Smooth muscle cell (in vitro differentiated cells): ENCODE measurements around the gene WRAP53. TPM values are rescaled to one million over a fixed set of nuclear protein-coding genes. Genes with fewer than 3 reads are reported as not detected.

Source experiments
- DNase-seq: peaks from one replicate; lab custom pipeline; 2025; ENCODE audit not compliant: unreplicated experiment; lab: John Stamatoyannopoulos, UW
- H2AFZ ChIP-seq: fragments of 200-600 bp; sonication (generic); 2 replicates; pipeline ENCODE4 v1.6.0; 2016; ENCODE audit warnings: antibody characterized with exemption, low read depth, mild to moderate bottlenecking
- H3F3A ChIP-seq: fragments of 200-600 bp; sonication (generic); 2 replicates; pipeline ENCODE4 v1.6.0; 2017; ENCODE audit warnings: antibody characterized with exemption, low read depth
- H3K27ac ChIP-seq: fragments of 200-600 bp; sonication (generic); 2 replicates; pipeline ENCODE4 v1.5.1; 2016; ENCODE audit warnings: low read depth, mild to moderate bottlenecking
- H3K27me3 ChIP-seq: fragments of 200-600 bp; sonication (generic); 2 replicates; pipeline ENCODE4 v1.6.1; 2016; ENCODE audit warnings: low read depth, mild to moderate bottlenecking
- H3K36me3 ChIP-seq: fragments of 200-600 bp; sonication (generic); 2 replicates; pipeline ENCODE4 v1.5.1; 2016; ENCODE audit warnings: low read depth
- H3K4me1 ChIP-seq: fragments of 200-600 bp; sonication (generic); 2 replicates; pipeline ENCODE4 v1.5.1; 2016; ENCODE audit warnings: low read depth
- H3K4me2 ChIP-seq: fragments of 200-600 bp; sonication (generic); 2 replicates; pipeline ENCODE4 v1.6.0; 2016; ENCODE audit warnings: mild to moderate bottlenecking
- H3K4me3 ChIP-seq: fragments of 200-600 bp; sonication (generic); 2 replicates; pipeline ENCODE4 v1.5.1; 2016; ENCODE audit warnings: mild to moderate bottlenecking
- H3K79me2 ChIP-seq: fragments of 200-600 bp; sonication (generic); 2 replicates; pipeline ENCODE4 v1.6.0; 2016; ENCODE audit warnings: low read depth, mild to moderate bottlenecking
- H3K9ac ChIP-seq: fragments of 200-600 bp; sonication (generic); 2 replicates; pipeline ENCODE4 v1.6.0; 2016; ENCODE audit warnings: low read depth
- H3K9me3 ChIP-seq: fragments of 200-600 bp; sonication (generic); replicated peaks from 2 replicates; pipeline ENCODE4 v1.5.1; 2016; ENCODE audit warnings: low read depth
- H4K20me1 ChIP-seq: fragments of 200-600 bp; sonication (generic); 2 replicates; pipeline ENCODE4 v1.6.0; 2016; ENCODE audit warnings: low read depth
- CTCF ChIP-seq: fragments of 200-600 bp; sonication (generic); IDR thresholded peaks from 2 replicates; pipeline ENCODE4 v1.5.1; 2017; ENCODE audit warnings: borderline replicate concordance, mild to moderate bottlenecking, antibody characterized with exemption; ENCODE audit not compliant: insufficient read depth, poor library complexity, severe bottlenecking
- WGBS: methylation state at CpG from one replicate; pipeline ENCODE4 v1.1.7; 2016; ENCODE audit warnings: low lambda C conversion rate; 5-methylcytosine and 5-hydroxymethylcytosine counted together
- polyA plus RNA-seq: library from polyadenylated mRNA; unstranded; fragments of >200 nt; fragmentation: Nextera tagmentation; extraction: Ambion mirVana; gene quantifications from 2 replicates; pipeline ENCODE4 v1.2.1, GENCODE V29; 2016
- total RNA-seq: library from RNA; depleted of rRNA; stranded (reverse); fragments of >200 nt; gene quantifications from 2 replicates; pipeline ENCODE4 v1.2.3, GENCODE V29; 2014

WRAP53 gene
- total and polyA plus RNA-seq, 2 experiments from 2014 or later, result 8.2 to 17.1 TPM

- H3K4me2 ChIP-seq, result peak overlapping the region; percentile 98
- no peaks in the 10 kb centered on the region for H3K9me3 ChIP-seq
- WGBS, result 6% methylated on average over 27 of the region's 54 CpGs
- peaks cover 11% of the 10 kb centered on the region for H3K27me3 ChIP-seq
- no peaks in the 10 kb centered on the region for H3K36me3 ChIP-seq
- DNase-seq, result no peak
- no peak for TF ChIP-seq CTCF
- H3F3A ChIP-seq, result no peaks in the 10 kb centered on the region
- H3K79me2 ChIP-seq, result no peaks in the 10 kb centered on the region
- H3K4me3 ChIP-seq, result peak overlapping the region; percentile 62
- H3K27ac ChIP-seq, result no peak overlapping the region
- peak overlapping the region; percentile 47 for H3K9ac ChIP-seq
- H2AFZ ChIP-seq, result peak overlapping the region; percentile 58
- H3K4me1 ChIP-seq, result peaks cover 12% of the 10 kb centered on the region
- H4K20me1 ChIP-seq, result no peaks in the 10 kb centered on the region
These were observed 36.5 kb upstream of the WRAP53 start for GRCh38 chr17:7651665-7652387.

- no peaks in the 10 kb centered on the region for H3K36me3 ChIP-seq
- H3F3A ChIP-seq, result no peaks in the 10 kb centered on the region
- H3K79me2 ChIP-seq, result no peaks in the 10 kb centered on the region
- no peak overlapping the region for H2AFZ ChIP-seq
- no peak for DNase-seq
- H3K4me2 ChIP-seq, result no peak overlapping the region
- WGBS, result 82% methylated on average over 12 of the region's 12 CpGs
- no peaks in the 10 kb centered on the region for H4K20me1 ChIP-seq
- no peak overlapping the region for H3K9ac ChIP-seq
- H3K27me3 ChIP-seq, result peaks cover 11% of the 10 kb centered on the region
- H3K4me3 ChIP-seq, result no peak overlapping the region
- H3K27ac ChIP-seq, result no peak overlapping the region
- no peak for TF ChIP-seq CTCF
- peaks cover 16% of the 10 kb centered on the region for H3K4me1 ChIP-seq
- H3K9me3 ChIP-seq, result no peaks in the 10 kb centered on the region
These were observed 35.6 kb upstream of the WRAP53 start for GRCh38 chr17:7652388-7653356.

- Histone ChIP-seq H3K4me1 (peaks cover 14% of the 10 kb centered on the region), H3F3A (no peaks in the 10 kb centered on the region)
- no peak for DNase-seq
These were observed 33.3 kb upstream of the WRAP53 start for GRCh38 chr17:7654832-7655540.

More at GRCh38 chr17:7654832-7655540, 33.3 kb upstream of the WRAP53 start:
- Histone ChIP-seq H3K4me3 (no peak overlapping the region), H3K27me3 (peaks cover 11% of the 10 kb centered on the region), H3K36me3 (no peaks in the 10 kb centered on the region), H3K27ac (no peak overlapping the region), H3K9me3 (no peaks in the 10 kb centered on the region), H4K20me1 (no peaks in the 10 kb centered on the region), H3K9ac (no peak overlapping the region), H3K79me2 (no peaks in the 10 kb centered on the region), H2AFZ (no peak overlapping the region), H3K4me2 (no peak overlapping the region)
- 83% methylated on average over 16 of the region's 16 CpGs for WGBS
- TF ChIP-seq CTCF, result no peak
